DND-41 (cell line): ENCODE data around the gene GJD2.

Experiments
- ATAC-seq: fragments of 200-7000 bp; cut with Tn5 transposase; 3 replicates; pipeline ENCODE4 v1.9.1; 2021; ENCODE audit warnings: low read depth; ENCODE audit not compliant: insufficient read depth
- DNase-seq: peaks from one replicate; pipeline ENCODE4 v3.0.0-alpha.2; 2020
- H2AFZ ChIP-seq: 2 replicates; pipeline ENCODE4 v1.6.0; 2012; ENCODE audit warnings: low read depth, low read length
- H3K27ac ChIP-seq: 2 replicates; pipeline ENCODE4 v1.5.1; 2012; ENCODE audit warnings: low read length, inconsistent platforms
- H3K27me3 ChIP-seq: fragments of 200-600 bp; sonication (generic); 2 replicates; pipeline ENCODE4 v1.6.0; 2012; ENCODE audit warnings: low read length, mild to moderate bottlenecking, inconsistent platforms; ENCODE audit not compliant: insufficient read depth, poor library complexity
- H3K36me3 ChIP-seq: 2 replicates; pipeline ENCODE4 v1.5.1; 2012; ENCODE audit warnings: low read length, inconsistent platforms; ENCODE audit not compliant: insufficient read depth
- H3K4me1 ChIP-seq: 2 replicates; pipeline ENCODE4 v1.5.1; 2012; ENCODE audit warnings: mild to moderate bottlenecking, low read length; ENCODE audit not compliant: insufficient read depth
- H3K4me2 ChIP-seq: 2 replicates; pipeline ENCODE4 v1.6.0; 2012; ENCODE audit warnings: mild to moderate bottlenecking, moderate library complexity, low read length, inconsistent platforms; ENCODE audit not compliant: insufficient read depth
- H3K4me3 ChIP-seq, 2 experiments: fragments of 200-600 bp in 1 of 2; shearing (Covaris generic) in 1 of 2; 2 replicates each; pipeline ENCODE4 v1.5.1; 2012 to 2016; ENCODE audit warnings: inconsistent platforms in 2 of 2, low read length in 2 of 2, mild to moderate bottlenecking in 2 of 2, low read depth in 1 of 2, moderate library complexity in 1 of 2
- H3K79me2 ChIP-seq: 2 replicates; pipeline ENCODE4 v1.6.0; 2012; ENCODE audit warnings: low read length, inconsistent platforms; ENCODE audit not compliant: insufficient read depth
- H3K9ac ChIP-seq: 2 replicates; pipeline ENCODE4 v1.6.0; 2012; ENCODE audit warnings: low read depth, mild to moderate bottlenecking, inconsistent platforms, low read length, moderate library complexity
- H3K9me3 ChIP-seq: 2 replicates; pipeline ENCODE4 v1.5.1; 2012; ENCODE audit warnings: low read length, moderate library complexity, mild to moderate bottlenecking, inconsistent platforms; ENCODE audit not compliant: insufficient read depth, severe bottlenecking
- H4K20me1 ChIP-seq: 2 replicates; pipeline ENCODE4 v1.6.0; 2012; ENCODE audit warnings: low read length; ENCODE audit not compliant: insufficient read depth
- CTCF ChIP-seq: IDR thresholded peaks from 2 replicates; pipeline ENCODE4 v1.5.1; 2012; ENCODE audit warnings: borderline replicate concordance, low read length, moderate library complexity, mild to moderate bottlenecking; ENCODE audit not compliant: poor library complexity, severe bottlenecking; ENCODE audit errors: extremely low read depth
- EZH2 ChIP-seq: IDR thresholded peaks from 3 replicates; pipeline ENCODE4 v1.6.1; 2012; ENCODE audit warnings: borderline replicate concordance, low read depth, mild to moderate bottlenecking, moderate library complexity, low read length, inconsistent platforms; ENCODE audit not compliant: severe bottlenecking

Gene GJD2

GRCh38 chr15:34754674-34755418, at the start of gene GJD2:
Gene GJD2 (minus strand): TSS chr15:34754998. CDS start chr15:34754488, 510 bp downstream.
- Histone ChIP-seq H3K27ac (no peak within 1 kb of the TSS), H3K27me3 (no peaks in the 10 kb centered on the region), H3K4me1 (no peaks in the 10 kb centered on the region), H3K79me2 (no peaks in the 10 kb centered on the region), H3K4me2 (no peak within 1 kb of the TSS), H3K36me3 (no peaks in the 10 kb centered on the region), H3K4me3 (no peak within 1 kb of the TSS), H3K9ac (no peak within 1 kb of the TSS), H3K9me3 (no peaks in the 10 kb centered on the region), H2AFZ (no peak within 1 kb of the TSS), H4K20me1 (no peaks in the 10 kb centered on the region)
- ATAC-seq (no peak), DNase-seq (no peak)
- TF ChIP-seq EZH2 = no peak
- no peak for TF ChIP-seq CTCF

- Histone ChIP-seq H3K4me2 (no peak overlapping the region), H3K4me3 (no peak overlapping the region), H3K79me2 (no peaks in the 10 kb centered on the region), H3K9me3 (no peaks in the 10 kb centered on the region), H3K27ac (no peak overlapping the region), H3K9ac (no peak overlapping the region), H3K4me1 (no peaks in the 10 kb centered on the region), H4K20me1 (no peaks in the 10 kb centered on the region), H3K36me3 (no peaks in the 10 kb centered on the region), H3K27me3 (no peaks in the 10 kb centered on the region), H2AFZ (no peak overlapping the region)
- DNase-seq (no peak), ATAC-seq (no peak)
- TF ChIP-seq CTCF (no peak), EZH2 (no peak)
Measured at GRCh38 chr15:34804113-34804512, 49.3 kb upstream of the GJD2 start.

GRCh38 chr15:34802803-34803750, 48.3 kb upstream of the GJD2 start:
- Histone ChIP-seq H3K4me2 (no peak overlapping the region), H3K79me2 (no peaks in the 10 kb centered on the region), H2AFZ (no peak overlapping the region), H3K27me3 (no peaks in the 10 kb centered on the region), H3K9ac (no peak overlapping the region), H3K27ac (no peak overlapping the region), H4K20me1 (no peaks in the 10 kb centered on the region), H3K36me3 (no peaks in the 10 kb centered on the region), H3K9me3 (no peaks in the 10 kb centered on the region), H3K4me1 (no peaks in the 10 kb centered on the region), H3K4me3 (no peak overlapping the region)
- ATAC-seq (no peak), DNase-seq (no peak)
- TF ChIP-seq EZH2 (no peak), CTCF (no peak)
